ENCODE results near the gene DUSP9.

DNA sequence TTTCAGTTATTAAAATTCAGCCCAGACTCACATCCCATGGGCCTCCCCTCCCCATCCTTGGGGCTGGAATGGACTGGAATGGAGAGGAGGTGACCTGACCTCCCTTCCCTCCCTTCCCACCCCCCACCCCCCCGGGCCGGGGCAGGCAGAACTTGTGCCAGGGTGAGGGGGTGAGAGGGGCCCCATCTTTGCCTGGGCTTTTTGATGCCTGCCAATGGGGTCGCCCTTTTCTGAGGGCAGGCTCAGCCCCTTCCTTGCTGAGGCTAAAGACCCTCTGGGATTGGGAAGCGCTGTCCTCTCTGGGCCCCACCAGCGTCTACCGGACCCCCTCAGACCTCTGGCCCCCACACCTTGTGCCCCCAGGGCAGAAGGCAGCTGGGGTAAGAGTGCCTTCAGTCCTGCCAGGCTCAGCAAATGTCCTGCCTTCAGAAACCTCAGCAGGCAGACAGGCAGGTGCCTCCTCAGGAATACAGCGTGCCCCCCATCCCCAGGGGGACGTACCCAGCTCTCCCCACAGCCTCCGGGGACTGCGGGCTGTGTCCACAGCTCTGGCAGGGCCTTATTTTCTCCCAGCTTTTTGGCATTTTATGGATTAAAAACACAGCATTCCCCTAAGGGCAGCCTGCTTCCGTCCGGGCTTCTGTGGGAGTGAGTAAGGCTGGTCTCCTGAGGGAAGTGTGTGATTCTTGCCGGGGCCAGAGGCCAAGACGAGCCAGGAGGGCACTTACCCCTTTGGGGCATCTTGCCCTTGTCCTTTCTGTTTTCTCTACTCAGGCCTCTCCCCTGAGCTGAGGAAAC lies 35.5 kb upstream of the DUSP9 start:
- TF ChIP-seq EZH2phosphoT487 (IDR thresholded peaks at IDR 0.05; ENCODE audit: borderline replicate concordance, low read length) (no peak), CTCF (conservative IDR thresholded peaks at IDR 0.05; ENCODE audit: low read depth, low read length) (no peak), EZH2 (IDR thresholded peaks at IDR 0.05; ENCODE audit: low read length, unreplicated experiment) (no peak)
